22Rv1 (cell line): Measurements from ENCODE around the gene BANP.

Source experiments
- H3K27ac ChIP-seq: fragments of 450-650 bp; 2 replicates; pipeline ENCODE4 v1.5.1; 2017
- ZFX ChIP-seq: fragments of 450-650 bp; IDR thresholded peaks from 2 replicates; pipeline ENCODE4 v1.6.1; 2017; ENCODE audit warnings: antibody characterized with exemption, borderline replicate concordance
- TF ChIP-seq, protein P1 (sequence below): fragments of 450-650 bp; IDR thresholded peaks from 2 replicates; pipeline ENCODE4 v1.5.1; 2017; ENCODE audit warnings: mild to moderate bottlenecking

The BANP gene

DNA sequence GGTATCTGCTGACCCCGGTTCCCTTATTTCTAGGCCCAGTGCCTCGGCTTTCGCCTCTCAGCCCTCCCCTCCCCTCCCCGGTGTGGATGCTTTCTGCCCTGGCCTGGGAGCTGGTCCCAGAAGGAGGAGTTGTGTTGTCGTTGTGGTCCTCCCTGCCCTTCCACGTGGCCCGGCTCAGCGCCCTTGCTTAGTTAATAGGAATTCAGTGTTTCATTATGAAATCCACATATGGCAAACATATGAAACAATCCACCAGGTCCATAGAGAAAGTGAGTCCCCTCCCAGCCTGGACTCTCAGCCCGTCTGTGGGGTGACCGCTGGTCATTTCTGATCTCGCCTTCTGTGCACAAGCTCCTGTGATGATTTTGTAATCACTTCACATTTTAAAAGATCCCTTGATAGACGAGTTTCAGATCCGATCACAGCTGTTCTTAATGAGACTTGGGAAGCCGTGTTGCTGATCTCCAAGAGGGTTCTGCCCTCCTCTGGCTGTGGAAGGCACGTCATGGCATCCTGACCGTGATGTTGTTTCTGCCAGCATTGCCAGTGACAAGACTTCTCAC, 112.1 kb downstream of the BANP start:
- H3K27ac ChIP-seq = no peak overlapping the region
- TF ChIP-seq, protein P1, sequence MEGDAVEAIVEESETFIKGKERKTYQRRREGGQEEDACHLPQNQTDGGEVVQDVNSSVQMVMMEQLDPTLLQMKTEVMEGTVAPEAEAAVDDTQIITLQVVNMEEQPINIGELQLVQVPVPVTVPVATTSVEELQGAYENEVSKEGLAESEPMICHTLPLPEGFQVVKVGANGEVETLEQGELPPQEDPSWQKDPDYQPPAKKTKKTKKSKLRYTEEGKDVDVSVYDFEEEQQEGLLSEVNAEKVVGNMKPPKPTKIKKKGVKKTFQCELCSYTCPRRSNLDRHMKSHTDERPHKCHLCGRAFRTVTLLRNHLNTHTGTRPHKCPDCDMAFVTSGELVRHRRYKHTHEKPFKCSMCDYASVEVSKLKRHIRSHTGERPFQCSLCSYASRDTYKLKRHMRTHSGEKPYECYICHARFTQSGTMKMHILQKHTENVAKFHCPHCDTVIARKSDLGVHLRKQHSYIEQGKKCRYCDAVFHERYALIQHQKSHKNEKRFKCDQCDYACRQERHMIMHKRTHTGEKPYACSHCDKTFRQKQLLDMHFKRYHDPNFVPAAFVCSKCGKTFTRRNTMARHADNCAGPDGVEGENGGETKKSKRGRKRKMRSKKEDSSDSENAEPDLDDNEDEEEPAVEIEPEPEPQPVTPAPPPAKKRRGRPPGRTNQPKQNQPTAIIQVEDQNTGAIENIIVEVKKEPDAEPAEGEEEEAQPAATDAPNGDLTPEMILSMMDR = no peak
- TF ChIP-seq ZFX = no peak

DNA sequence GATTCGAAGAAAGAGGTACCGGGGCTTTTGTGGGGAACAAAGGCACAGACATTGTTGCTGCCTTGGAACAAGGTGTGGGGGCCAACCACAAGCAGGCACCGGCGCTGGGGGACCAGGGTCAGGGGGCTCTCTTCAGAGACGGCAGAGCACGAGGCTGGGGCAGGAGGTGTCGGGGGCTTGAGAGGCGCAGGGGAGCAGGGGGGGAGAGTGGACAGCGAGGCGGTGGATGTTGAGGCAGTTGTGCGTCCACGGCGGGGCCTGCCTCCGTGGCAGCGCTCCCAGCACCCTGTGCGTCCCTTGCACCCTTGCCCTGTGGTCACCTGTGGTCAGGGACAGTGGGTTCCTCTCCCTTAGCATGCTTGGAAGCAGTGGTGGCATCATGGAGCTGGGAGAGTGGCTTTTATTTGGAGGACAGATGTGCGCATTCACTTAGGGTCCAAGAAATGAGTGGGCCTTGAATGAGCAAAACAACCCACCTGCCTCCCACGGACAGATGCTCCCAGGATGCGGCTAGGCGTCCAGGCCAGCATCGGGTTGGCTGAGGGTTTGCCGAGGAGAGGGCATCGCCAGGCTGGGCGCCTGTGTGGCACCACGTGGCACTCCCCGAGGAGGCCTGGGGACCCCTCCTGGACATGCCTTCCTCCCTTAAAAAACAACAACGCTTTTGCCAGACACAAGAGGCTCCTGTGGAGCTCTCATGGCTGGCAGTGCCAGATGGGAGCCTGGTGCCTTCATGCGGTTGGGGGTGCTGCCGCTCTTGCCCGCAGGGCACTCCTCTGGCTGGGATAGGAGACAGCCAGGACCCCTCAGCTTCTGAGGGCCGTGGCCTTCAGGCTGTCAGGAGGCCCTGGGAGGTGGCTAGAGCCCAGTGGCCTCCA, 113.0 kb downstream of the BANP start:
- TF ChIP-seq, protein P1 = no peak
- TF ChIP-seq ZFX = no peak

DNA sequence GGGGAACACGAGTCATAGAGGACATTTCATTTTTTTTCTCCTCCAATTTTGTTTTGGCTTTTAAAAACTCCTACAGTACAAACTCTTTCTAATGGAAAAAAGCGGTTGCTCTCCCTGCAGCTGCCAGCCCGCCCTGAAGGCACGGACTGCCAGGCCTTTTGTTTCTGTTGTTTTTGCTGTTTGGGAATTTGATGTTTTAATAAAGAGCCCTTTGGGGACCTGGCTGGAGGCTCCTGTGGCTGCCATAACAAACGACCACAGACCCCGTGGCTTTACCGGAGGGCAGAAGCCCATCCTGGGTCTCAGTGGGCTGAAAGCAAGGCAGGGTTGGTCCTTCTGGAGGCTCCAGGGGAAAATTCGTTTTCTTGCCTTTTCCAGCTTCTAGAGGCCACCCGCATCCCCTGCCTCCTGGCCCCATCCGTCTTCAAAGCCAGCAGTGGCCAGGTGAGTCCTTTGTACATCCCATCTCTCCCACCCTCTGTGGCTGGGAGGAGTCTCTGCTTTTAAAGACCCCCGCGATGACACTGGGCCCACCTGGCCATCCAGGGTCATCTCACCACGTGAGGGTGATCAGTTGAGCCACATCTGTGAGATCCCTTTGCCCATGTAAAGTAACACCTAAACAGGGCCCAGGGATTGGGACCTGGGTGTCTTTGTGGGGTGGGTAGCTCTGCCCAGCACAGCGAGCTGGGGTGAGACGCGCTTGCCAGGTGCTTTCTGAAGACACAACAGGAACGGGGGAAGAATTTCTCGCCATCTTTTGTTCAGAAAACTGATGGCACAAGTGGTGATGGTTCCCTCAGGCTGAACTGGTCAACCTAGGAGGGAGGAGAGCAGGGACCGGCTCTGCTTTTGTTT, 113.9 kb downstream of the BANP start:
- H3K27ac ChIP-seq = no peak overlapping the region
- TF ChIP-seq ZFX = no peak
- TF ChIP-seq, protein P1 = no peak

More for the DNA sequence above, 113.0 kb downstream of the BANP start:
- H3K27ac ChIP-seq = no peak overlapping the region

GRCh38 chr16:88065747-88066142, 114.5 kb downstream of the BANP start:
- TF ChIP-seq, protein P1 = no peak
- TF ChIP-seq ZFX = no peak
- H3K27ac ChIP-seq = no peak overlapping the region

DNA sequence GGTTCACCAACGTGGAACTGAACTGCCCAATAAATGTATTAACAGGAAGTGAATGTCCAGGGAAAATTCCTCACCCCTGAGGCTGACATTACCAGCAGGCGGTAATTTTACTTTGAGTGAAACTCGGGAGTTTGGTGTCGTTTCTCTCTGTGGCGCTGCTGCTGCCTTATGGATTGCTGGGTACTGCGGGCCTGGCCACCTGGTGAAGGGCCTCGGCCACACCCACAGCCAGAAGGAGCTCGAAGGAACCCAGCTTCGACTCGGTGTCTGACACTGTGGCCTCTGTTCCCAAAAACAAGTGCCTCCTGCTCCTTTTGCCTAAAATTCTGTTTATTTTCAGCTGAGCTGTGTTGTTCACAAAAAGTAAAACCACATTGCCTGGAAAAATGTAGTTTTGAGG, 115.0 kb downstream of the BANP start:
- TF ChIP-seq, protein P1 = no peak
- no peak for TF ChIP-seq ZFX
- H3K27ac ChIP-seq = no peak overlapping the region

- H3K27ac ChIP-seq = no peak overlapping the region
Observed at GRCh38 chr16:88066680-88067529, 115.7 kb downstream of the BANP start.

More at GRCh38 chr16:88066680-88067529, 115.7 kb downstream of the BANP start:
- TF ChIP-seq, protein P1 = no peak
- no peak for TF ChIP-seq ZFX
